ENCODE data around the gene NPAS3.

GRCh38 chr14:33375196-33375595, 436.5 kb downstream of the NPAS3 start:
- TF ChIP-seq CTCF (conservative IDR thresholded peaks at IDR 0.05) (no peak), EZH2 (IDR thresholded peaks at IDR 0.05; ENCODE audit: low read depth) (no peak)
